UCSD-AML1 (cell line): Measurements from ENCODE around the gene DND1.
"Not testable (repeated sequence)": the region's sequence is repeated elsewhere in the genome, so short reads cannot be mapped to it uniquely, and the experiment has no call there.

Experiments used
- DNase-seq: peaks from one replicate; lab custom pipeline; 2025; ENCODE audit not compliant: unreplicated experiment; lab: John Stamatoyannopoulos, UW

DND1 gene

GRCh38 chr5:140631036-140631417 lies 42.3 kb downstream of the DND1 start:
- no peak for DNase-seq

- no peak for DNase-seq
Measured at GRCh38 chr5:140630292-140631035, 42.9 kb downstream of the DND1 start.

- DNase-seq = no peak
Measured at GRCh38 chr5:140628711-140629110, 44.7 kb downstream of the DND1 start.

- no peak for DNase-seq
Measured at GRCh38 chr5:140627972-140628371, 45.4 kb downstream of the DND1 start.

- DNase-seq = not testable (repeated sequence)
Measured at GRCh38 chr5:140624886-140625285, 48.5 kb downstream of the DND1 start.

GRCh38 chr5:140623061-140623460 lies 50.3 kb downstream of the DND1 start:
- not testable (repeated sequence) for DNase-seq

GRCh38 chr5:140622301-140622700 lies 51.1 kb downstream of the DND1 start:
- DNase-seq = no peak
